Measurements from ENCODE around the gene UMAD1. TPM values are rescaled to one million over a fixed set of nuclear protein-coding genes. Genes with fewer than 3 reads are reported as not detected.

UMAD1 gene
- total and polyA plus RNA-seq, 7 donors: 8.7 to 51.1 (median 15.6) TPM

DNA sequence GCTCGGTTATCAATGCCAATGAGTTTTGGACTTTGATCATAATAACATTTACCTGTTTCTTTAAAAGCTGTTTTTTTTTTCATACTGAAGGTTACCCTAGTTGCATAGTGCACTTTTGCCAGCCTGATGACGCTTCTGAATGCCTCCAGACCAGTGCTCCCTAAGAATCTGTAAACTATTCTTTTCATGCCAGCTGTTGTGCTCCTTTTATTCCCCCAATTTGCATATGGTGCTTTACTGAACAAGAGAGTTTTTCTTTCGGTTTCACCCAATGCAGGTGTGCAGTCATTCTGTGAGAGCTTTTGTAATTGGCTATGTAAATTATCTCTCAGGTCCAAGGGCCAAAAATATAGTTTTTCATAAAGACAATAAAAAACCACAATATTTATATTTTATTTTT is 279.9 kb downstream of the UMAD1 start:
- TF ChIP-seq POLR2A (IDR thresholded peaks at IDR 0.05) (no peak), EP300 (IDR thresholded peaks at IDR 0.05) (no peak), POLR2AphosphoS5 (IDR thresholded peaks at IDR 0.05) (no peak)
- TF ChIP-seq, protein P1, sequence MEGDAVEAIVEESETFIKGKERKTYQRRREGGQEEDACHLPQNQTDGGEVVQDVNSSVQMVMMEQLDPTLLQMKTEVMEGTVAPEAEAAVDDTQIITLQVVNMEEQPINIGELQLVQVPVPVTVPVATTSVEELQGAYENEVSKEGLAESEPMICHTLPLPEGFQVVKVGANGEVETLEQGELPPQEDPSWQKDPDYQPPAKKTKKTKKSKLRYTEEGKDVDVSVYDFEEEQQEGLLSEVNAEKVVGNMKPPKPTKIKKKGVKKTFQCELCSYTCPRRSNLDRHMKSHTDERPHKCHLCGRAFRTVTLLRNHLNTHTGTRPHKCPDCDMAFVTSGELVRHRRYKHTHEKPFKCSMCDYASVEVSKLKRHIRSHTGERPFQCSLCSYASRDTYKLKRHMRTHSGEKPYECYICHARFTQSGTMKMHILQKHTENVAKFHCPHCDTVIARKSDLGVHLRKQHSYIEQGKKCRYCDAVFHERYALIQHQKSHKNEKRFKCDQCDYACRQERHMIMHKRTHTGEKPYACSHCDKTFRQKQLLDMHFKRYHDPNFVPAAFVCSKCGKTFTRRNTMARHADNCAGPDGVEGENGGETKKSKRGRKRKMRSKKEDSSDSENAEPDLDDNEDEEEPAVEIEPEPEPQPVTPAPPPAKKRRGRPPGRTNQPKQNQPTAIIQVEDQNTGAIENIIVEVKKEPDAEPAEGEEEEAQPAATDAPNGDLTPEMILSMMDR (IDR thresholded peaks at IDR 0.05): no peak
- H3K36me3 ChIP-seq: no peaks in the 10 kb centered on the region
- H3K9me3 ChIP-seq: no peaks in the 10 kb centered on the region
- DNase-seq: no peak
- intact Hi-C loops (cut with DNase I): no loop called here
- no peaks in the 10 kb centered on the region for H3K4me1 ChIP-seq
- H3K4me3 ChIP-seq: no peak overlapping the region
- H3K27me3 ChIP-seq: no peaks in the 10 kb centered on the region
- whole genome bisulfite sequencing, 2 donors: 15 to 47% methylated on average over 3 of the region's 3 CpGs
- no peak overlapping the region for H3K27ac ChIP-seq

DNA sequence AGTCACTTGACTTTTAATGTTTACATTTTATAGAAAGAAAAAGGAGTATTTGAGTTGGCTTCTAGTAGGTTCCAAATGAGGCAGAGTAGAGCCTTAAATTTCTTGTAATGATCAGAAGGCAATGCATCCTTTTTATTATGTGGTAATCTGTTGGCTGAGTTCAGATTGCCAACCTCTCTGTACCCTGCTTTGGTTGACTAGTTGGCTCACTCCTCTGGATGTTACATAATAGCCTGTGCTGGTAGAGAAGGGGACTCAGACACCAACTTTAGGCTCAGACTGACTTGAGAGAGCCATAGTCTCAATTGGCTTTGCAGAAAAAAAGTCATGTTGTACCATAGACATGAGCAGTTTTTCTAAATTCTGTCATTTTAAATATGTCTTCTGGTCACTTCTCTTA is 281.3 kb downstream of the UMAD1 start:
- DNase-seq: no peak
- Histone ChIP-seq H3K4me1 (no peaks in the 10 kb centered on the region), H3K36me3 (no peaks in the 10 kb centered on the region)

DNA sequence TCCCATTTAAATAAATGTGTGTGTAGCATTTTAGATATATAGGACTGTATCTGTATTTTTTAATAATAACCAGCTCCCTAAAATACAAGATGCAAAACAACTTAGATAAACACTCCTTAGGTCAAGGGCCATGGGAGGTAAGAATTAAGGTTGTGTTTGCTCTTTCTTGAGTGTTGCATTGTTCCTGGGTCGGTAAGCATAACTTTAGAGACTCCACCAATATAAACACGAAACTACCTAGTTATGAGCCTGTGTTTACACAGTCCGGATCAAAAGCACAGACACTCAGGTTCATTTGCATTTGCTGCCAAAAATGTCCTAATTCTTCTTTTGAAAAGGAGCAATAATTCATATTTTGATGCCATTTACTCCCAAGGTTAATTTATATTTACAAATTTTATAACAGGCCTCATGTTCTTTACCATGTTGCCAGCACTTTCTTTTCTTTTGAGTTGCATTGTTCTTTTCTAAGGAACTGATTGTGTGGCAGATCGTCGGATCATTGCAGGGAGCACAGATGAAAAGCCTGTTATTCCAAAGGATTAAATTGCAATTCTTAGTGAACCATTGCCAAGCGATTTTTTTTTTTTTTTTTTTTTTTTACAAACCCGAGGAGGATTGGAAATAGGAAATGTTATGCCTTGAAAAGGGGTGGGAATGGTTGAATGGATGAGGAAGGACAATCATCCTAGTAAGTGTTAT is 282.3 kb downstream of the UMAD1 start:
- Histone ChIP-seq H3K4me1 (no peaks in the 10 kb centered on the region), H3K27me3 (no peaks in the 10 kb centered on the region), H3K4me3 (no peak overlapping the region), H3K27ac (no peak overlapping the region), H3K9me3 (no peaks in the 10 kb centered on the region), H3K36me3 (no peaks in the 10 kb centered on the region)
- DNase-seq: no peak
- 15 to 52% methylated on average over 7 of the region's 7 CpGs for WGBS, 2 donors
- intact Hi-C loops (cut with DNase I): no loop called here
- TF ChIP-seq, protein P1 (IDR thresholded peaks at IDR 0.05): no peak
- TF ChIP-seq POLR2A (IDR thresholded peaks at IDR 0.05) (no peak), EP300 (IDR thresholded peaks at IDR 0.05) (no peak), POLR2AphosphoS5 (IDR thresholded peaks at IDR 0.05) (no peak)

More for the DNA sequence above, 281.3 kb downstream of the UMAD1 start:
- Histone ChIP-seq H3K9me3 (no peaks in the 10 kb centered on the region), H3K27me3 (no peaks in the 10 kb centered on the region), H3K4me3 (no peak overlapping the region), H3K27ac (no peak overlapping the region)
- TF ChIP-seq EP300 (IDR thresholded peaks at IDR 0.05) (no peak), POLR2A (IDR thresholded peaks at IDR 0.05) (no peak), POLR2AphosphoS5 (IDR thresholded peaks at IDR 0.05) (no peak)
- TF ChIP-seq, protein P1 (IDR thresholded peaks at IDR 0.05): no peak
- intact Hi-C loops (cut with DNase I): no loop called here

DNA sequence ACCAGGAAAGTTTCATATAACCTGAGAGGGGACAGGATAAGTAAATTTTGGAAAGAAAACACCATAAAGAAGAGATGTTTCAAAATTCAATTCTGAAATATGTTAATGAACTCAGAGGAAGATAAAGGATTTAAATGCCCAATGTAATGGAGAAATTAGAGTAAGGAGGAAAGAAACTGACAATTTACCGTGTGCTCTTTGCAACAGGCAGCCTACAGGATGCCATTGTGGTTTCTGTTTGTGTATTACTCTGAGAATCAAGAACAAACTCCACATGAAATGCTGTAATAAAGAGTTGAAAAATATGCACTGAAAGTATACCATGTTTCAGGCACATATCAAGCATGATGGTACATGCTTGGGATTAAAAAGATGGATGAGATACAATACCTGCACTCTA is 283.3 kb downstream of the UMAD1 start:
- no peaks in the 10 kb centered on the region for H3K4me1 ChIP-seq
- H3K4me3 ChIP-seq: no peak overlapping the region
- TF ChIP-seq POLR2AphosphoS5 (IDR thresholded peaks at IDR 0.05): no peak
- TF ChIP-seq, protein P1 (IDR thresholded peaks at IDR 0.05): no peak
- TF ChIP-seq POLR2A (IDR thresholded peaks at IDR 0.05): no peak
- no peak for TF ChIP-seq EP300 (IDR thresholded peaks at IDR 0.05)
- no peaks in the 10 kb centered on the region for H3K9me3 ChIP-seq
- H3K27me3 ChIP-seq: no peaks in the 10 kb centered on the region
- H3K27ac ChIP-seq: no peak overlapping the region
- 45 to 61% methylated on average over 1 of the region's 1 CpG for WGBS, 2 donors
- no peaks in the 10 kb centered on the region for H3K36me3 ChIP-seq
- DNase-seq: no peak
- intact Hi-C loops (cut with DNase I): no loop called here

DNA sequence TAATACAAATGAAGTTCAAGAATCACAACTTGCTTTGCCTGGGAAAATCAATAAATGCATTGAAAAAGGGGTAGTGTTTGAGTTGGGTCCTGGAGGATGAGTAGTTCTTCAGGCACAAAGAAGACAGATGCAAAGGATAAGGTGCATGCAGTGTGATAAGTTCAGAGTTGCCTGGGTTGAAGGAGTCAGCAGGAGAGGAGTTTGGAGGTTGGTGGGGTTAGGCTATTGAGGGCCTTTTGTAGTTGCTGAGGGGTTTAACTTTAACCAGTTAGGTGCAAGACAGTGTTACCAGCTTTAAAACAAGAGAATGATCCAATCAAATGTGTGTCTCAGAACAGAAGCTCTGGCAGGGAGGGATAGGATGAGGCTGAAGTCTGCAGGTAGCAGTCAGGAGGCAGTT is 283.8 kb downstream of the UMAD1 start:
- Histone ChIP-seq H3K4me3 (no peak overlapping the region), H3K36me3 (no peaks in the 10 kb centered on the region), H3K27me3 (no peaks in the 10 kb centered on the region), H3K4me1 (no peaks in the 10 kb centered on the region), H3K9me3 (no peaks in the 10 kb centered on the region), H3K27ac (no peak overlapping the region)
- no peak for DNase-seq
- TF ChIP-seq, protein P1 (IDR thresholded peaks at IDR 0.05): no peak
- TF ChIP-seq EP300 (IDR thresholded peaks at IDR 0.05) (no peak), POLR2A (IDR thresholded peaks at IDR 0.05) (no peak), POLR2AphosphoS5 (IDR thresholded peaks at IDR 0.05) (no peak)
- intact Hi-C loops (cut with DNase I): no loop called here

All from sigmoid colon (tissue), 7 donors.